ENCODE data around the gene TIAM2.

DNA sequence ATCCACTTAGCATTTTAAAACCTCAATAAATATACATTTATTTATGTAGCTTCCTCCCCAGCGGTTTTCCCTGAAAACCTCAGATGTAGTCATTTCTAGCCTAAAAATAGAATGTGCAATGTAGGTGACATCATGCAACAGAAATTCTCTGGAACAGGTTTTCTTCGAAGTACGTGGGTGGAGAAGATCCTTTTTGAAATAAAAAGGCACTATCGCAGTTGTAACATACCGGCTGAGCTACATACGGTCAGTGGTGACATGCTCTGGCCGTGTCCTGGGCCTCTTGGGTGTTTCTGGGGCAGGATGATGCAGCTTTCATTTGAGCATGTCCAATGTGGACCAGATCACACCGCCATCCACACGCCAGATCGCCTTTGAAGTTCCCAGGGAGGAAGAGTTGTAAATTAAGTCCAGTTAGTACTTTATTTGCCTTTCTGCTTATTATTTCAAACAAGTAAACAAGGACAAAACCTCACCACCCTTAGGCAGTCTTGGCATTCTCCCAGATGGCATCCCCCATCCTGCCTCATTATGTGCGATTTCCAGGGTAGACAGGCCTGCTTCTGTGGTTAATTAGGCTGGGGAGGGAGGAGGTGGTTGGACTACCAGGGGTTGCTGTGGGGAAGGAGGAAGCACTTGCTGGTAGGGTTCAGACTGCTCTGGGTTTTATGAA is 159.2 kb downstream of the TIAM2 start:
- TF ChIP-seq, protein P1, sequence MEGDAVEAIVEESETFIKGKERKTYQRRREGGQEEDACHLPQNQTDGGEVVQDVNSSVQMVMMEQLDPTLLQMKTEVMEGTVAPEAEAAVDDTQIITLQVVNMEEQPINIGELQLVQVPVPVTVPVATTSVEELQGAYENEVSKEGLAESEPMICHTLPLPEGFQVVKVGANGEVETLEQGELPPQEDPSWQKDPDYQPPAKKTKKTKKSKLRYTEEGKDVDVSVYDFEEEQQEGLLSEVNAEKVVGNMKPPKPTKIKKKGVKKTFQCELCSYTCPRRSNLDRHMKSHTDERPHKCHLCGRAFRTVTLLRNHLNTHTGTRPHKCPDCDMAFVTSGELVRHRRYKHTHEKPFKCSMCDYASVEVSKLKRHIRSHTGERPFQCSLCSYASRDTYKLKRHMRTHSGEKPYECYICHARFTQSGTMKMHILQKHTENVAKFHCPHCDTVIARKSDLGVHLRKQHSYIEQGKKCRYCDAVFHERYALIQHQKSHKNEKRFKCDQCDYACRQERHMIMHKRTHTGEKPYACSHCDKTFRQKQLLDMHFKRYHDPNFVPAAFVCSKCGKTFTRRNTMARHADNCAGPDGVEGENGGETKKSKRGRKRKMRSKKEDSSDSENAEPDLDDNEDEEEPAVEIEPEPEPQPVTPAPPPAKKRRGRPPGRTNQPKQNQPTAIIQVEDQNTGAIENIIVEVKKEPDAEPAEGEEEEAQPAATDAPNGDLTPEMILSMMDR (IDR thresholded peaks at IDR 0.05): no peak
- TF ChIP-seq POLR2A (IDR thresholded peaks at IDR 0.05): no peak

Measured in uterus (tissue), 2 donors.